H54 (cell line): ENCODE measurements around the gene POU4F3.

Source experiments
- DNase-seq: peaks from one replicate; pipeline ENCODE4 v3.0.0; 2011; ENCODE audit warnings: low spot score, mixed read lengths; ENCODE audit not compliant: insufficient read length
- FAIRE-seq: peaks from 3 replicates; lab custom pipeline; 2011; peaks lifted over from hg19 to GRCh38; lab: Jason Lieb, UNC
- POLR2A ChIP-seq: IDR thresholded peaks from 2 replicates; pipeline ENCODE4 v1.6.1; 2011; ENCODE audit warnings: low read depth, mild to moderate bottlenecking, low read length

Gene POU4F3

DNA sequence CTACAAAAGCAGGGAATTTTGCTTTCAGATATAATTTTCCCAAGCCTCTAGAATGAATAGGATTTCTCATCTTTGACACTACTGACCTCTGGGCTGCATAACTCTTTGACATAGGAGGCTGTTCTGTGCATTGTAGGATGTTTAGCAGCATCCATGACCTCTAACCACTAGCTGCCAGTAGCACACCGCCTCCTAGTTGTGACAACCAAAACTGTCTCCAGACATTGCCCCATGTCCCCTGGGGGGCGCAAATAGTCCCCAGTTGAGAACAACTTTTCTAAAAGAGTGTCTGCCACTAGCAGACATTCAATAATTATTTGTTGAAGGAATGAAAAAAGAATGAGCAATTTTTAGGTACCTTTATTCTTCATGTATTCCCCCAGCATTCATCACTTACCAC, 51.8 kb downstream of the POU4F3 start:
- DNase-seq (no peak), FAIRE-seq (no peak)
- no peak for TF ChIP-seq POLR2A
